Stimulated activated CD4-positive, alpha-beta T cell treated with anti-CD3 and anti-CD28 coated beads, Interleukin-15, amount 100 ng/mL, for 48 hours (primary cell): ENCODE measurements around the gene ARVCF.
A peak's percentile ranks its signal among the peaks of the same experiment; 100 is the strongest.

Experiments used
- DNase-seq, 2 donors: peaks; one replicate each; pipeline ENCODE4 v3.0.0-alpha.2; 2020; ENCODE audit warnings: low read depth in 2 of 2

Gene ARVCF, protein sequence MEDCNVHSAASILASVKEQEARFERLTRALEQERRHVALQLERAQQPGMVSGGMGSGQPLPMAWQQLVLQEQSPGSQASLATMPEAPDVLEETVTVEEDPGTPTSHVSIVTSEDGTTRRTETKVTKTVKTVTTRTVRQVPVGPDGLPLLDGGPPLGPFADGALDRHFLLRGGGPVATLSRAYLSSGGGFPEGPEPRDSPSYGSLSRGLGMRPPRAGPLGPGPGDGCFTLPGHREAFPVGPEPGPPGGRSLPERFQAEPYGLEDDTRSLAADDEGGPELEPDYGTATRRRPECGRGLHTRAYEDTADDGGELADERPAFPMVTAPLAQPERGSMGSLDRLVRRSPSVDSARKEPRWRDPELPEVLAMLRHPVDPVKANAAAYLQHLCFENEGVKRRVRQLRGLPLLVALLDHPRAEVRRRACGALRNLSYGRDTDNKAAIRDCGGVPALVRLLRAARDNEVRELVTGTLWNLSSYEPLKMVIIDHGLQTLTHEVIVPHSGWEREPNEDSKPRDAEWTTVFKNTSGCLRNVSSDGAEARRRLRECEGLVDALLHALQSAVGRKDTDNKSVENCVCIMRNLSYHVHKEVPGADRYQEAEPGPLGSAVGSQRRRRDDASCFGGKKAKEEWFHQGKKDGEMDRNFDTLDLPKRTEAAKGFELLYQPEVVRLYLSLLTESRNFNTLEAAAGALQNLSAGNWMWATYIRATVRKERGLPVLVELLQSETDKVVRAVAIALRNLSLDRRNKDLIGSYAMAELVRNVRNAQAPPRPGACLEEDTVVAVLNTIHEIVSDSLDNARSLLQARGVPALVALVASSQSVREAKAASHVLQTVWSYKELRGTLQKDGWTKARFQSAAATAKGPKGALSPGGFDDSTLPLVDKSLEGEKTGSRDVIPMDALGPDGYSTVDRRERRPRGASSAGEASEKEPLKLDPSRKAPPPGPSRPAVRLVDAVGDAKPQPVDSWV

DNA sequence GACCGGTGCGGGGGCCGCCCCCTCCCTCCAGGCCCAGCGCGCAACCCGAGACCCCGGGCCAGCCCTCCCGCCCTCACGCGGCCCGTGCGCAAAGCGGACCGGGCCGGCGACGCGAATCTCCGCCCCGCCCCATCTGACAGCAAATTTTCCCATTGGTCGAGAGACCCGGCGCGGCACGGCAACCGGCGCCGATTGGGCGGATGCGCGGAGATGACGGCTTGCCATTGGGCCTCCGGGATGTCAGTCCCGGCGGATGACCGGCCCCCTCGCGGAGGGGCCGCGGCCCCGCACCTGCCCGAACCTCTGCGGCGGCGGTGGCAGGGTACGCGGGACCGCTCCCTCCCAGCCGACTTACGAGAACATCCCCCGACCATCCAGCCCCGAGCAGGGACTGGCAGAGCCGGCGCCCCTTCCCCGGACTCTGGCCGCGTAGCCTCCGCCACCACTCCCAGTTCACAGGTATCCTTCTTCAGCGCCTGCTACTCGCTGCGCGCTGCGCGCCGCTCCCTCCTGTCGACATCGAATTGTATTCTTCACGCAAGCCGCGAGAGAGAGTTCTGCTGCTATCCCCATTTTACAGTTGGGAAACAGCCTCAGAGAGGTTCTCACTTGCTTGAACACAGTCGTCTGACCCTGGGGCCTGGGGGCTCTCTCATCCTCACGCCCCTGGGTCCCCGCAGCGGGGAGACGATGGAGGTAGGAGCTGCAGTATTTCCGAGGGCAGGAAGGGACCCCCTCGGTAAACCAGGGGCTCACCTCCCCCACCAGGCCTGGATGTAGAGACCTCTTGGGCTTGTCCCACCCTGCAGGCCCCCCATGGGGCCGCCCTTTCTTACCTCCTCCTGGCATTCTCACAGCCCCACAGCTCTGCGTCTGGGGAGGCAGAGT, at the start of gene ARVCF:
ARVCF (minus strand) TSS at position 90 of the 888 bp plus-strand sequence. CDS start 26,029 bp downstream, outside the sequence.
- peak; percentile 79 to 85 for DNase-seq

DNA sequence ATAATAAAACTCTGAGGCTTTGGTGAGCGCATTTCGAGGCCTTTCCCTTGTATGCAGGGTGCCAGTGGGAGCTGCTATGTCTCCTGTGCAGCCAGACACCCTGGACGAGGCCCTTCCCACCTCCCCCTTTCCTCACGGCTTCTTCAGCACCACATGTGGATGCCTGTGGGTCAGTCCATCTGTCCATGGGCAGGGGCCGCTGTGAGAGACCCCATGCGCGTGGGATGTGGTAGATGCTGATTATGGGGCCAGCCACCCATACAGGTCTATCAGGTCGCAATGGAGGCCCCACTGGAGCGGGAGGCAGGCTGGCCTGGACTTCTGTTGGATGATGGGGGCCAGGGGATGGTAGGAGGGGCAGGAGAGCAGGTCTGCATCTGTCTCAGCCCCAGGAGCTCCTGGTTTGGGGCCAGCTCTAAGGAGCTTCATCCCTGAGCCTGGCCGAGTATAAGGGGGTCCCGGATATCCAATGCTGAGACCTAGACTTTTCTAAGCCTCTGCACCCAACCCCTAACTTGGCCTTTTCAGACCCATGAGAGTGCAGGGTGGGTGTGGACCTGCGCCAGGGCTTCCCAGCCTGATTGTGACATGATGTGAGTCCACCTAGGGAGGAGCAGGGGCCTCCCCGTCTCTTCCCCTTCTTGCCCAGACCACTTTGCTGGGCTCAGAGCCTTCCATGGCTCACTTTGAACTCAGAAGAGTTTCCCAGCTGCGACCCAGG, 49.4 kb upstream of the ARVCF start:
- no peak for DNase-seq

DNA sequence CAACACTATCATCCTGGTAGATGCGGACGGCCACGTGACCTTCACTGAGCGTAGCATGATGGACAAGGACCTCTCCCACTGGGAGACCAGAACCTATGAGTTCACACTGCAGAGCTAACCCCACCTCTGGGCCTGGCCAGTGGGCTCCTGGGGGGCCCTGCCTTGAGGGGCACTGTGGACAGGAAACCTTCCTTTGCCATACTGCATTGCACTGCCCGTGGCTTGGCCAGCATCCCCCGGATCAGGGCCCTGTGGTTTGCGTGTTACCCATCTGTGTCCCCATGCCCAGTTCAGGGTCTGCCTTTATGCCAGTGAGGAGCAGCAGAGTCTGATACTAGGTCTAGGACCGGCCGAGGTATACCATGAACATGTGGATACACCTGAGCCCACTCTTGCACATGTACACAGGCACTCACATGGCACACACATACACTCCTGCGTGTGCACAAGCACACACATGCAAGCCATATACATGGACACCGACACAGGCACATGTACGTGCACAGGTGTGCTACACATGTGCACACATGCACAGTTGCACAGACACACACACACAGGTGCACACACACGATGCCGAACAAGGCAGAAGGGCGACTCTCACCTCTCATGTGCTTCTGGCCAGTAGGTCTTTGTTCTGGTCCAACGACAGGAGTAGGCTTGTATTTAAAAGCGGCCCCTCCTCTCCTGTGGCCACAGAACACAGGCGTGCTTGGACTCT, 48.1 kb upstream of the ARVCF start:
- no peak for DNase-seq

DNA sequence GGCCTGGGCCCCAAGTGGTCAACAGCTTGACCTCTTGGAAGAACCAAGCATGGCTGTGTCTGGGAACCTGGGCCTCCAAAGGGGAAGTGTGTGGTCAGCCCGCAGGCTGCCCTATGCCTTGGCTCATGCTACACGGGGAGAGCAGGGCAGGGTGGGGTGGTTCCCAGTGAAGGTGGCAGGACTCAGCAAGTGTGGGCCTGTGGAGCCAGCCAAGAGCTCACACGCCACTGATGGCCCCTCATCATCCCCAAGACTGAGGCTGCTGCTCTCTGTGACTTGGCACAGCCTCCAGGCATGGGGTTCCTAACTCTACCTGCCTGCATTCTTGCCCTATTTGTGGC, 47.5 kb upstream of the ARVCF start:
- no peak for DNase-seq

DNA sequence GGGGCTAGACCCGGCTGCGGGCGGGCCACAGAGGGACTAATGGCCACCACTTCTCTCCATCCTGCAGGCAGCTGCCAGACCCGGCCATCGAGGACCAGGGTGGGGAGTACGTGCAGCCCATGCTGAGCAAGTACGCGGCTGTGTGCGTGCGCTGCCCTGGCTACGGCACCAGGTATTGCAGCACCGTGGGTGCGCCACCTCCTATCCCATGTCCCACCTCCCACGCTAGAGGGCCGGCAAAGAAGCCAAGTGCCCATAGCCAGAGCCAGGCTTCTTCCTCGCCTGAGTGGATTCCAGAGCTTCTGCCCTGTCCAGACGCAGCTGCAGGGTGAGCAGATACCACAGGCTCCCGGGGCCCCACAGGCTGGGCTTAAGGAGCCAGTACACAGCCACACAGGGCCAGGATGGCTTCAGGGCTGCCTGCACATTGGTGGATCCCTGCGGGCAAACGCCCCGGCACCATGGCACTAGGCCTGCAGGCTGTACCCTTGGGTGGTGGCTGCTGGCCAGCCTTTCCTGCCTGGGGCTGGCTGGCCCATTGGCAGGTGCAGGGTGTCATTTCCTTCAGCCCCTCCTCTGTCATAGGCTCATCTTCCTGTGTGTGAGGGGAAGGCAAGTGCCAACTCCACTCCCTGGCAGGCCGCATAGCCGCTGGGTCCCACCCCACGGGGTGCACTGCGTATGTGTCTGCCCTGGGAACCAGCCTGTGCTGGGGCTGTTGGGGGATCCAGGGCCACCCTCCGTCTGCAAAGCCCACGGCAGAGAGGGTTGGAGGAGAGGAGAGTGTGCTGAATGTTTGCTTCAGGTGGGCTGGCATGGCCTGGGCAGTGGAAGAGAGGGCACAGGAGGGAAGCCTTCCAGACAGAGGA, 46.9 kb upstream of the ARVCF start:
- DNase-seq, result no peak

DNA sequence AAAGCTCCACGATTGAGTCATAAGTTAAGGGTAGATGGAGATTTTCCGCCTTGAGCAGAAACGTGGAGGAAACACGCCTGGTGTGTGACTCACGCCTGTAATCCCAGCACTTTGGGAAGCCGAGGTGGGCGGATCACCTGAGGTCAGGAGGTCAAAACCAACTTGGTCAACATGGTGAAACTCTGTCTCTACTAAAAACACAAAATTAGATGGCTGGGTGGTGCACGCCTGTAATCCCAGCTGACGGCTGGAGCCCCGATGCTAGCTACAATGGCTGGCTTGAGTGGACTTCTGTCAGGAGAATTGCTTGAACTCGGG, 46.1 kb upstream of the ARVCF start:
- DNase-seq, result no peak

DNA sequence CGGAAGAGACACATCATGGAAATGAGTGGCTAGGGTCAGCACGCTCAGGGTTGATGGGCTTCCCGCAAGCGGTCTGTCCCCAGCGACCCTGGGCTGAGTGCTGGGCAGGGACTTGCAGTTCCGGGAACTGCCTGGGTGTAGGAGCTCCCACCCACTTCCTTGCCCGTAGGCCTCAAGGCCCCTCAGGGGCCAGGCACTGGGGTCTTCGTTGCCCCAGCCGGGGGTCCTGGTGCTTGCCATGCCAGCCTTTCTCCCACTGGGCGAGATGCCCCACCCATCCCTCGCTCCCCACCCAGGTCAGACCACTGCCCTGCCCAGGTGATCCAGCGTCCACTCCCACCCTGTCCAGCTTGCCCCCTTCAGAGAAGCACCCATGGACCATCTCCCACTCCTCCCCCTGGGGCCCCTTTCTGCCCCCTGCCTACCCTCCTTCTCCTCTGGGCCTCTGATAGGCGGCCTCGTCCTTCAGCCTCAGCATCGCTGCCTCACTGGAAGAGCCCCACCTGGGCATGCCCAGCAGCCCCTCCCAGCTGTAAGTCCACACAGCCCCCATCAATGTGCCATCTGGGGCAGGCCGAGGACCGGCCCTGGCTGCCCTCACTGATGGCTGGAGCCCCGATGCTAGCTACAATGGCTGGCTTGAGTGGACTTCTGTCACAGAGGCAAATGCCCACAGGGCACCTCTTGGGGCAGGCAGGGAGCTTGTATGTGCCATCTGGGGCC, 45.6 kb upstream of the ARVCF start:
- DNase-seq, result no peak

DNA sequence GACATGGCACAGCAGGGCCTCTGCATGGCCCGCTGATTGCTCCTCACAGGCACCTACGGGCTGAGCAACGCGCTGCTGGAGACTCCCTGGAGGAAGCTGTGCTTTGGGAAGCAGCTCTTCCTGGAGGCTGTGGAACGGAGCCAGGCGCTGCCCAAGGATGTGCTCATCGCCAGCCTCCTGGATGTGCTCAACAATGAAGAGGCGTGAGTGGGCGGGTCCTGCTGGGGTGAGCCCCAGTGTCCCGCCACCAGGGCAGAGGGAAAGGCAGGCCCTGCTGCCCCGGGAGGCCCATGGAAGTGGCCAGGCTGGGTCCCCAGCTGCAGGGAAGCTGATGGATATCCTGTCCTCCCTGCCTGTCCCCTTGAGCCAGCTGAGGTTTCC, 44.8 kb upstream of the ARVCF start:
- DNase-seq, result no peak

DNA sequence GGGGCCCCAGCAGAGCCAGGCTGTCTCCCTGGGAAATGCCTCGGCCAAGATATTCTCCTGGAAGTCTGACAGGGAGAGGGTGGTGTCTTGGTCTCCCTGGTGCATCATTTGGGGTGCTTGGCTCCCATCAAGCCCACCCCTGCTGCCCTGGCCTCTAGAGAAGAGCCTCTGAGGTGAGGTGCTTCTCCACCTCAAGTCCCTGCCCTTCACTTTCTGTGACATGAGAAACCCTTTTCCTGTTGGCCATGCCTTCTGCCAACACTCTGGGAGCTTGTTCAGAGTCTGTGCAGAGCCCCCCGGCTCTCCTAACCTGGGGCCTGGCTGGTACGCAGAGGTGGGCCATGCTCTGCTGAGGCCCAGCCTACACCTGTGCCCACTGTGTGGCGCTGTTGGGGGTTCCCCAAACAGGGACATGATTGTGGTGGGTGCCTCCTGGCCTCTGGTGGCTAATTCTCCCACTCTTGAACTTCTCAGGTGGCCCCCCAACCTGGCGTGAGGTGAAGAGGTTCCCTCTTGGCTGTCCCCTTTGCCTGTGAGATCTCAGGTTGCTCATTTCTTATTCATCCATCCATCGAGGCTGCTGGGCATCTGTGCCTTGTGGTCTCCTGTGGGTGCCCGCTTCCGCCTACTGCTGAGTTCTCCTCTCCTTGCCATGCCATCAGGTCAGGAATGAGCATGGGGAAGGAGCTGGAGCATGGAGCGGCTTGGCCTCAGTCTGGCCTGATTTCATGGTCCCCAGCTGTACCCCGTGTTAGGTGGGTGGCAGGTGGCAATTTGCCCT, 44.3 kb upstream of the ARVCF start:
- no peak for DNase-seq

DNA sequence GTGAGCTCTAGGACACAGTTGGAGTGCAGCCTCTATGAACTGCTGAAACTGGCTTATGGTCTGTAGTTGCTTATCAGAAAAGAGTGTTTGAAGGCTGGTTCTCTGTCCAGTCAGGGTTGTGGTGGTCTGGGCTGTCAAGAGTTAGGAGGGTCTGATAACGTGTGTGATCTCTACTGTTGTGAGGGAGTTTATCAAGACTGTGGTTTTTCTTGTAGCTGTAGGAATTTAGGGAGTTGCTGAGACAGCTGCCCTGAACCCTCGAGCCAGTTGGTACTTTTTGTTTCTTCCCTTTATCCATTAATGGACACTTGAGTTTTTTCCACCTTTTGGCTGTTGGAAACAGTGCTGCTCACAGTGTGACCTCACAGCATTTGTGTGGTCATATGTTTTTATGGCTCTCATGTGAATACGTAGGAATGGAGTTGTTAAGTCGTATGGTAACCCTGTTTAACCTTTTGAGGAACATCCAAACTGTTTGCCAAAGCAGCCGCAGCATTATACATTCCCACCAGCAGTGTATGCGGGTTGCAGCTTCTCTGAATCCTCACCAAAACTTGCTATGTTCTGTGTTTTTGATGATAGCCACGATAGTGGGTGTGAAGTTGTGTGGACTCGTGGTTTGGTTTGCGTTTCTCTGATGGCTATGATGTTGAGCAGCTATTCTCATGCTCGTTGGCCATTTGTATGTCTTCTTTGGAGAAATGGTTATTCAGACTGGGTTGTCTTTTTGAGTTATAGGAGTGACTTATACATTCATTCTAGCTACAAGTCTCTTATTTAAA, 42.6 kb upstream of the ARVCF start:
- DNase-seq, result no peak

DNA sequence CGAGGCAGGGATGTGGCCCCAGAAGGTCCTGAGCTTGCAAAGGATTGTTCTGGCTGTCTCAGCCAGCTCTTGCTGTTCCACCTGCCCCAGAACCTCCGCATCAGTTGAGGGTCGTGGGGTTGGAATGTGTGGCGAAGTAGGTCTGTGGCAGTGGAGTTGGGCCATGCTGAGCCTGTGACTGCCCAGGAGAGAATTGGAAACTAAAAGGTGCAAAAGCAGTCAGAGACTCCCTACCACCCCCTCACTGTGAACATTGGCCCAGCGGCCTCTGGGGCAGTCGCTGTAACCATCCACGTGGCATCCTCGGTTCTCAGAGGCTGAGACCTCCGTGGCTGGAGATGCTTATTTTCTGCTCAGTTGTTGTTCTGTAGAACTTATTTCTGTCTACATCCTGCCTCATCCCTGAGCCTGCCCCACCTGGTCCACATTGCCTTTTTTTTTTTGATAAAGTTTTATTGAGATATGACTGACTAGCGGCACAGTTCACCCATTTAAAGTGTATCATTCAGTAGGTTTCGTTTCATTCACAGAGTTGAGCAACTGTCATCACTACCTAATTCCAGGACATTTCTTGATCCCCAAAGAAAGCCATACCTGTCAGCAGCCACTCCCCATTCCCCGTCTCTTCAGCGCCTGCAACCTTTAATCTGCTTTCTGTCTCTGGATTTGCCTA, 41.1 kb upstream of the ARVCF start:
- no peak for DNase-seq

DNA sequence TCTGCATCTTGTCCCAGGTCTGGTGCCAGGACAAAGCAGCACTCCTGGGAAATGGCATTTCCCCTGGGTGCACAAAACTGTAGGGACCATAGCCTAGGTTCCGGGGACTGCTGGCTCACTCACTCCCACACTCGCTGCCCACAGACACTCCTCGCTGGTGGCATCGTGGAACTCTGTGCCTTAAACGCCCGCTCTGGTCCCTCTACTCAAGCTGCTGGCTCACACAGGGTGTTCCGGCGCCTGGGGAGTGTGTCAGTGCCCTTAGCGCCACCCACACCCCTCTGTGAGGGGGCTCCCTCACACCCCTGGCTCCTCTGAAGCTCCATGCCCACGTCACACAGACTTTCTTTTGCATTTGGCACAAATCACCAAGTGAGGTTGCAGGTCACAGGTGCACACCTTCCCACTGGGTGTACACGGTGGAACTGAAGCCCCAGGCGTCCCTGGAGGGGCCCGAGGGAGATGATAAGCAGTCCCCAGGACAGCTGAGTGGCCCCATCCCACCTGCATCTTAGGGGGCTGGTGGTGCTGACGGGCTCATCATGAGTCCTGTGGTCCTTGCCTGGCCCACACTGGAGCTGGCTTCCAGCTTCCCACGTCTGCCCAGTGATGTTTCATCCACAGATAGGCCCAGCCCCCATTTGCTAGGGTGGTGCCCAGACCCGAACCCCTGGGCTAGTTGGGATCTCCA, 40.2 kb upstream of the ARVCF start:
- no peak for DNase-seq

DNA sequence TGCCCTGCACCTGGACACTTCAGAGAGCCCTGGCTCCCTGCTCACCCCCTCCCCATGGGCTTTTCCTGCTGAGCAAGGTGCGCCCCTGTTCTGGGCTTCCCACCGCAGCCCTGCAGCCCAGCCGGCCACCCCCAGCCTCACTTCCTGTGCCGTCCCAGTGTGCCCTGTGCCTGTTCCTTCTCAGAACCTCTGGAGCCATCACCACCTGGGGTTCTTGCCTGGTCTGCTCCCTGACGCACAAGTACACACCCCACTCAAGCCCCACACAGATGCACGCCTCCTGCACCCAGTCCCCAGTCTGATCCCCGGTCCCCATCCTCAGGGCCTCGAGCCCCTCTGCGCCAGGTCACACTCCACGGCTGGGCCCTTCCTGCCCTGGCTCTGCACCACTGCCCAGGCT, 39.5 kb upstream of the ARVCF start:
- DNase-seq, result no peak

DNA sequence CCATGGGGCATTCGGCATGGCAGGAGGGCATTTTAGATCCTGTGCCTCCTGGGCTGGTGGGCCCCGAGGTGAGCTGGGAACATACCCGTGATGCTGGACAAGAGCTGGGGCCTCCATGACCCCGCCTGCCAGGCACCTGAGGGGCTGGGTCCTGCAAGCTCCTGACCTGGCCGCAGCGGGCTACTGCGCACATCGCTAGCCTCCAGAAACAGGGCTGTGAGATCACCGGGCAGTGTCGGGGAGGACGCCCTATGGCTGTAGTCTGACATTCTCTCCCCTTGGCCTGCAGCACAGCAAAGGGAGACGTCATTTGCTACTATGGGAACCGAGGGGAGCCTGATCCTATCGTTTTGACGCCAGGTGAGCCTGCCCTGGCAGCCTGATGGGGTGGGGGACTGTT, 39.0 kb upstream of the ARVCF start:
- no peak for DNase-seq

DNA sequence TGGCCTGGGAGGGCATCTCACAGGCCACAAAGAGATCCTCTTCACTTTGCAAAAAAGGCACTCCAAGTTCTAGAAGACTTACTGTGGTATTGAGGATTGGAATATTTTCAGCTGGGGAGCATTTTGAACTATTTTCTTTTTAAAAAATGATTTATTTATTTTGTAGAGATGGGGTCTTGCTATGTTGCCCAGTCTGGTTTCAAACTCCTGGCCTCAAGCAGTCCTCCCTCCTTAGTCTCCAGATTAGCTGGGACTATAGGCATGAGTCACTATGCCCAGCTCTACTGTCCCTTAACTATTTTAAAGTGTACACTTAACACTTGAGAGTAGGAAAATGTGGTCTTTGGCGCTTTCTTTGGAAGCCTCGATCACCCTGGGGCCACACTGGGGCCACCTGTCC, 38.5 kb upstream of the ARVCF start:
- no peak for DNase-seq

DNA sequence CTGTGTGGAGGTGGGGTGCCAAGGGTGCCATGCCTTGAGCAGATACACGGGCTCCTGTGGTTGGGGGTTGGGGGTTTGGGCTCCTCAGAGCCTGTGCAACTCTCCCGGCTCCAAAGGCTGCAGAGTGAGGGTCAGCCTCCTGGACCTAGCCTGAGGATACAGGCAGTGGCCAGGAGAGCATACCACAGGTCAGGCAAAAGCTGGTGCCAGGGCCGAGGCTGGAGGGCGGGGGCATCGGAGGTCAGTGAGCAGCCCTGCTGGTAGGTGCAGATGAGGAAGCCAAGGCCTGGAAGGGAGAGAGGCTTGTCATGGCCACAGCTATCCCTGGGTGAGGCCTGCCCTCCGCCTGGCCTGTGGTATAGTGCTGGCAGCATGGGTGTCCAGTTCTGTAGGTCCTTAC, 37.9 kb upstream of the ARVCF start:
- no peak for DNase-seq
